Subcutaneous adipose tissue (tissue), 4 donors: ENCODE data around the gene STIM1. TPM values are rescaled to one million over a fixed set of nuclear protein-coding genes. Genes with fewer than 3 reads are reported as not detected.

Source experiments
- total RNA-seq, 4 donors: library from RNA; depleted of rRNA; stranded (reverse); fragments of >200 nt; gene quantifications; one replicate each; pipeline ENCODE4 v1.1.0, GENCODE V29; 2016
- TF ChIP-seq, protein P1 (sequence below): fragments of 450-650 bp; IDR thresholded peaks from one replicate; pipeline ENCODE4 v1.5.1; 2016; ENCODE audit warnings: low read depth, mild to moderate bottlenecking, control low read depth, antibody characterized with exemption, moderate library complexity

STIM1 gene
- total RNA-seq, 4 donors from 2014 or later, result 39.5 to 64.8 (median 43.3) TPM

GRCh38 chr11:3909901-3910300, 54.4 kb downstream of the STIM1 start:
- TF ChIP-seq, protein P1, sequence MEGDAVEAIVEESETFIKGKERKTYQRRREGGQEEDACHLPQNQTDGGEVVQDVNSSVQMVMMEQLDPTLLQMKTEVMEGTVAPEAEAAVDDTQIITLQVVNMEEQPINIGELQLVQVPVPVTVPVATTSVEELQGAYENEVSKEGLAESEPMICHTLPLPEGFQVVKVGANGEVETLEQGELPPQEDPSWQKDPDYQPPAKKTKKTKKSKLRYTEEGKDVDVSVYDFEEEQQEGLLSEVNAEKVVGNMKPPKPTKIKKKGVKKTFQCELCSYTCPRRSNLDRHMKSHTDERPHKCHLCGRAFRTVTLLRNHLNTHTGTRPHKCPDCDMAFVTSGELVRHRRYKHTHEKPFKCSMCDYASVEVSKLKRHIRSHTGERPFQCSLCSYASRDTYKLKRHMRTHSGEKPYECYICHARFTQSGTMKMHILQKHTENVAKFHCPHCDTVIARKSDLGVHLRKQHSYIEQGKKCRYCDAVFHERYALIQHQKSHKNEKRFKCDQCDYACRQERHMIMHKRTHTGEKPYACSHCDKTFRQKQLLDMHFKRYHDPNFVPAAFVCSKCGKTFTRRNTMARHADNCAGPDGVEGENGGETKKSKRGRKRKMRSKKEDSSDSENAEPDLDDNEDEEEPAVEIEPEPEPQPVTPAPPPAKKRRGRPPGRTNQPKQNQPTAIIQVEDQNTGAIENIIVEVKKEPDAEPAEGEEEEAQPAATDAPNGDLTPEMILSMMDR, result no peak

DNA sequence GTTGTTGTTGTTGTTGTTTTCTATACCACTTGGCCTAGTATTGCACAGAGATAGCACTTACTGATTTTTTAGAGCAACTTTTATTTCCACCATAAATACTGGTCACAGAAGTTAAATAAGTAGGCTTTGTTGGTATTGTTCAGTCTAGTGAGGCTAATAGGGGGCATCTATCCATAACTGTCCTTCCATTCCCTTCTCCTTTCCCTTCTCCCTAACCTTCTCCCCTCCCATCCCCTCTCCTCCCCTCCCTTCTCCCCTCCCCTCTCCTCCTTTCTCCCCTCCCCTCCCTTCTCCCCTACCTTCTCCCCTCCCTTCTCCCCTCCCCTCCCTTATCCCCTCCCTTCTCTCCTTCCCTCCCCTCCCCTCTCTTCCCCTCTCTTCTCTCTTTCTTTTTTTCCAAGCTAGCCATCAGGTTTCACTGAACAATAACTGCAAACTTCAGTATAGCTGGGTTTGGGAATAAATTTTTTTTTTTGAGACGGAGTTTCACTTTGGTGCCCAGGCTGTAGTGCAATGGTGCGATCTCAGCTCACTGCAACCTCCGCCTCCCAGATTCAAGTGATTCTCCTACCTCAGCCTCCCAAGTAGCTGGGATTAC, 56.5 kb downstream of the STIM1 start:
- TF ChIP-seq, protein P1, result no peak

DNA sequence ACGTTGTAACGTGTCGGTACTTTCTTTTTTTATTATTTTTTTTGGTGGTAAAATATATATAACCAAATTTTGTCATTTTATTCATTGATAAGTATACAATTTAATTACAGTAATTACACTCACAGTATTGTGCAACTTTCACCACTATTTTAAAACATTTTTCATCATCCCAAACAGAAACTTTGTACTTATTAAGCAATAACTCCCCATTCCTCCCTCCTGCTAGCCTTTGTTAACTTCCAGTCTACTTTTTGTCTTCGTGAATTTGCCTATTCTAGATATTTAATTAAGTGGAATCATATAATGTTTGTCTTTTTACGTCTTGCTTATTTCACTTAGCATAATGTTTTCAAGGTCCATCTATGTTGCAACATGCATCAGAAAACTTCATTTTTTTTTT, 58.5 kb downstream of the STIM1 start:
- TF ChIP-seq, protein P1, result no peak

DNA sequence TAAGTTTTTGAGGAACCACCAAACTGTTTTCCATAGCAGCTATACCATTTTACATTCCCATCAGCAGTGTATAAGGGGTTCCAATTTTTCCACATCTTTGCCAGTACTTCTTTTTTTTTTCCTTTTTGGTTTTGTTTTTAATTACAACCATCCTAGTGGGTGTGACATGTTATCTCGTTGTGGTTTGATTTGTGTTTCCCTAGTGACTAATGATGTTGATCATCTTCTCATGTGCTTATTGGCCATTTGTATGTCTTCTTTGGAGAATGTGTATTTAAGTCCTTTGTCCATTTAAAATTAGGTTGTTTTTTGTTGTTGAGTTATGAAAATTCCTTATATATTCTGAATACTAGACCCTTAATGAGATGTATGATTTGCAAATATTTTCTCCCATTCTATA, 59.3 kb downstream of the STIM1 start:
- TF ChIP-seq, protein P1, result no peak

DNA sequence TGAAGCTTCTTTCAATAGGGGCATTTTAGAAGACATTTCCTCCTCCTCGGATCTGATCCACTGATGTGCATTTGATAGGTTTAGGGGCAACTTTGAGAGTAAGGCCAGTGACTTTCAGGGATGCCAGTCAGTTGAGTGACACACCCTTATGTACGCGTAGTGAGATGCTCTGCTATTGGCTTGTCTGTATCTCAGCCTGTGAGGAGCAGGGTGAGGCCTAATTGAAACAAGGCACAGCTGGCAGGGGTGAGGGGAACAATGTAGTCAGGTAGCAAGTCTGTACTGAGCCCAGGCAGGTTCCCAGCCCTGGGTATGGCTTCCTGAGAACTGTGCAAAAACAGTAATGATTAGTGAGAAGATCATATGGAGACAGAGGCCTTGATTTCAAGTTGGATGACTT, 61.5 kb downstream of the STIM1 start:
- TF ChIP-seq, protein P1, result no peak

DNA sequence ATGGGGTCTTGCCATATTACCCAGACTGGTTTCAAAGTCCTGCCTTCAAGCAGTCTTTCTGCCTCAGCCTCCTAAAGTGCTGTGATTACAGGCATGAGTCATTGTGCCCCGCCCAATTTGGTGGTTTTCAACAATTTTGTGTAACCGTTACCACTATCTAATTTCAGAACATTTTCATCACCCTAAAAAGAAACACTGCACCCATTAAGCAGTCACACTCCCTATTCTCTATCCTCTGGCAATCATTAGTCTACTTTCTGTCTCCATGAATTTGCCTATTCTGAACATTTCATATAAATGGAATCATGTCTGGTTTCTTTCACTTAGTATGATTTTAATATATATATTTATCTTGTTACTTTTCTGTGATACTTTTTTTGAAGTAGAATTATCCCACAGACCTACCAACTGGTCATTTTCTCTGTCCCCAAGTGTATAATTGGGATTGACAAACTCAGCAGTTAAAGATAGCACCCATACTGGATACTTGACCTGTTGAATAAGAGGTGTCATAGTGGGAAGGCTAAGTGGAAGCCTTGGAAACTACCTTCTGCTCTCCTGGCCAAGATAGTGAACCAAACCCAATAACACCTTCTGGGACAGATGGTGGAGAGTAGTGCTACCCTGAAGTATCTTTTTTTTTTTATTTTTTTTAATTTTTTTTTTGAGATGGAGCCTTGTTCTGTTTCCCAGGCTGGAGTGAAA, 64.8 kb downstream of the STIM1 start:
- TF ChIP-seq, protein P1, result no peak

DNA sequence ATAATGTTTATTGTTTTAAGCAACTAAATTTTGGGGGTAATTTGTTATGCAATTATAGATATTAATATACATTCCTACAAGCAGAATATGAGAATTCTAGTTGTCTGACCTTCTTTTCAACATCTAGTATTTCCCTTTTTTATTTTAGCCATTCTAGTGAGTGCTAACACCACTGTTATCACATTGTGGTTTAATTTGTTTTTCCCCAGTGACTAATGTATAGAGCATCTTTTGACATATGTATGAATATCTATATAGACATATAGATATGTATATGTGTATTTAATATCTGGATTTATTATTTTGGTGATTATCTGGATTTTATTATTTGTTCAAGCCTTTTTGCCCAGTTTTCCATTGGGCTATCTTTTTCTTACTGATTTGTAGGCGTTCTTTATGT, 66.6 kb downstream of the STIM1 start:
- TF ChIP-seq, protein P1, result no peak
